K562 (cell line): ENCODE data around the gene RTN4. TPM values are rescaled to one million over a fixed set of nuclear protein-coding genes. Genes with fewer than 3 reads are reported as not detected.

Experiments used
- DNMT1 ChIP-seq: fragments of 450-650 bp; IDR thresholded peaks from 2 replicates; pipeline ENCODE4 v1.6.1; 2016; ENCODE audit warnings: antibody characterized with exemption, mild to moderate bottlenecking
- EGR1 ChIP-seq: fragments of 450-650 bp; conservative IDR thresholded peaks from 2 replicates; pipeline ENCODE4 v1.6.1; 2017; ENCODE audit warnings: mild to moderate bottlenecking
- ETV5 ChIP-seq: sonication (generic); formaldehyde crosslinking; IDR thresholded peaks from 2 replicates; pipeline ENCODE4 v1.4.0; 2020; ENCODE audit warnings: low read depth, mild to moderate bottlenecking, missing genetic modification reagents
- GATAD2A ChIP-seq: fragments of 450-650 bp; IDR thresholded peaks from 2 replicates; pipeline ENCODE4 v1.6.1; 2017
- HDAC2 ChIP-seq: fragments of 450-650 bp; IDR thresholded peaks from 2 replicates; pipeline ENCODE4 v1.6.1; 2016; ENCODE audit warnings: mild to moderate bottlenecking
- HLTF ChIP-seq: fragments of 450-650 bp; IDR thresholded peaks from 2 replicates; pipeline ENCODE4 v1.6.1; 2016
- KAT8 ChIP-seq: fragments of 450-650 bp; IDR thresholded peaks from 2 replicates; pipeline ENCODE4 v1.6.1; 2016; ENCODE audit warnings: low read depth, mild to moderate bottlenecking
- KLF1 ChIP-seq: fragments of 450-650 bp; IDR thresholded peaks from 2 replicates; pipeline ENCODE4 v1.6.1; 2016; ENCODE audit warnings: missing genetic modification characterization, missing compliant biosample characterization
- MIER1 ChIP-seq: fragments of 450-650 bp; IDR thresholded peaks from 2 replicates; pipeline ENCODE4 v1.6.1; 2016; ENCODE audit warnings: antibody characterized with exemption, mild to moderate bottlenecking, low read depth
- NFYB ChIP-seq: IDR thresholded peaks from 2 replicates; pipeline ENCODE4 v1.6.1; 2011; ENCODE audit warnings: mild to moderate bottlenecking, moderate library complexity; ENCODE audit not compliant: insufficient read length; ENCODE audit errors: extremely low read depth
- NR3C1 ChIP-seq: sonication (generic); formaldehyde crosslinking; IDR thresholded peaks from 2 replicates; pipeline ENCODE4 v1.8.1; 2022; ENCODE audit warnings: missing genetic modification reagents
- RBM22 ChIP-seq: fragments of 200-400 bp; formaldehyde crosslinking; IDR thresholded peaks from 2 replicates; pipeline ENCODE4 v1.6.1; 2018; ENCODE audit warnings: low read length, low read depth; ENCODE audit not compliant: poor library complexity, severe bottlenecking
- SOX6 ChIP-seq: fragments of 450-650 bp; IDR thresholded peaks from 2 replicates; pipeline ENCODE4 v1.6.1; 2014; ENCODE audit warnings: mild to moderate bottlenecking
- TCF3 ChIP-seq: sonication (generic); formaldehyde crosslinking; IDR thresholded peaks from 2 replicates; pipeline ENCODE4 v1.4.0; 2020; ENCODE audit warnings: mild to moderate bottlenecking, missing genetic modification reagents
- ZNF354B ChIP-seq: fragments of 250-450 bp; sonication (Bioruptor Pico); IDR thresholded peaks from 2 replicates; pipeline ENCODE4 v1.4.0; 2020
- ZNF431 ChIP-seq: sonication (generic); formaldehyde crosslinking; IDR thresholded peaks from 2 replicates; pipeline ENCODE4 v1.8.0; 2022; ENCODE audit warnings: mild to moderate bottlenecking, missing genetic modification reagents
- ZNF77 ChIP-seq: fragments of 250-450 bp; sonication (Bioruptor Pico); IDR thresholded peaks from 2 replicates; pipeline ENCODE4 v1.5.0; 2020
- polyA plus RNA-seq, 8 experiments: library from polyadenylated mRNA; depleted of rRNA in 4 of 8; stranded (reverse) in 5 of 8; unstranded in 3 of 8; fragments of >200 nt; fragmentation: Nextera tagmentation in 2 of 8; fragmentation: Illumina TruSeq in 1 of 8; extraction: Ambion mirVana in 2 of 8; extraction: Trizol in 1 of 8; gene quantifications; 2 replicates each; pipeline versions ENCODE4 v1.2.1 to v1.2.3, GENCODE V29; 2011 to 2014; ENCODE audit warnings: inconsistent platforms in 1 of 8, missing spikeins in 1 of 8
- total RNA-seq, 7 experiments: library from RNA; depleted of rRNA in 6 of 7; stranded (reverse); fragments of >200 nt in 6 of 7; fragmentation: Illumina TruSeq in 2 of 7; extraction: Trizol in 2 of 7; gene quantifications; 2 replicates each; pipeline versions ENCODE4 v1.2.1 to v1.2.3, GENCODE V29; 2011 to 2021; ENCODE audit warnings: low replicate concordance in 1 of 7
- TF ChIP-seq, protein P1 (sequence below), 3 experiments: IDR thresholded peaks in 2 of 3; conservative IDR thresholded peaks in 1 of 3; 2 replicates each; pipeline ENCODE4 v1.5.1; 2011 to 2012; ENCODE audit warnings: low read length in 3 of 3, mild to moderate bottlenecking in 3 of 3, control low read depth in 2 of 3, improper control_type of control experiment in 1 of 3, inconsistent platforms in 1 of 3, low read depth in 1 of 3, mixed read lengths in 1 of 3, moderate library complexity in 1 of 3; ENCODE audit not compliant: insufficient read depth in 2 of 3
- TF ChIP-seq, protein P2 (sequence below), 2 experiments: IDR thresholded peaks; 2 replicates each; pipeline ENCODE4 v1.6.1; 2012; ENCODE audit warnings: improper control_type of control experiment in 2 of 2, low read depth in 2 of 2, low read length in 2 of 2, borderline replicate concordance in 1 of 2
- TF ChIP-seq, protein P3 (sequence below): fragments of 450-650 bp; formaldehyde crosslinking; IDR thresholded peaks from 2 replicates; pipeline ENCODE4 v1.4.0; 2020; ENCODE audit warnings: mild to moderate bottlenecking, mixed read lengths
- TF ChIP-seq, protein P4 (sequence below): fragments of 250-450 bp; sonication (Bioruptor Pico); IDR thresholded peaks from 2 replicates; pipeline ENCODE4 v1.8.0; 2021; ENCODE audit warnings: moderate library complexity, mild to moderate bottlenecking, inconsistent platforms

Gene RTN4
- total and polyA plus RNA-seq, 9 of the 15 experiments (the other 6 are each of a cell fraction or from before 2014, with no cell fraction given) = 73.0 to 248 (median 116) TPM

DNA sequence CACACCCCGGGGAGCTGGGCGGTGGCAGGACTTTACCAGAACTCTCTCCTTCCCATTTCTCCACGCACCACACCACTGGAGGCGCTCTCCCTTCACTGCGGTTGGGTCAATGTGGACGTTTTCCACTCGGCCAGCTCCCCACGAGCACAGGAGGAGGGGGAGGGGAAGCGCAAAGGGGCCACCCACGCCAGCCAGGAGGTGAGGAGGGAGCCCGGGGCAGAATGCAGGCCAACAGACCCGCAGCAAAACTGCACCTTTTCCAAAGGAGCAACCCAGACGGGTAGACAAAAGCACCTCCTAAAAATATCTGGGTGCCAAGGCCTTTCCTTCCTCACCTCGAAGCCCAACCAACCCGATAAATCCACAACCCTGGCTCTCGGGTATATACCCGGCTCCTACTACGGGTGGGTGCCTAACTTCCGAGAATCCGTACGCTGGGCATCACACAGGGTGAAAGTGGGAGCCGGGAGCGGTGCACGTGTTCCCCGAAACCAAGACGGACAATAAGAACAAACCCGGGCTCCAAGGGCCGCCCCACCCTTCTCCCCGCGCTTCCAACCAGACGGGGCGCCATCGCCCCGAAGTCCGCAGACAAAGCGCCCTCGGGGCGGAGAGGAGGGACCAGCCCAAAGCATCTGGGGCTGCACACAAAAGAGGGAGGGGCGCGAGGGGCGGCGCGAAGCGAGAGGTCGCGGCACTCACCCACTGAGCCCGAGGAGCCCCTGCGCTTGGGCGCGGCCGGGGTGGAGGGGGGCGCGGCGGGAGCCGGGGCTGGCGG is 1.0 kb downstream of the RTN4 start (continued):
- TF ChIP-seq TCF3 (CRISPR knock-in tag) = peak; percentile 20; the same call in 1 of the 2 replicates
- TF ChIP-seq NFYB = no peak
- TF ChIP-seq MIER1 = no peak
- TF ChIP-seq, protein P1, sequence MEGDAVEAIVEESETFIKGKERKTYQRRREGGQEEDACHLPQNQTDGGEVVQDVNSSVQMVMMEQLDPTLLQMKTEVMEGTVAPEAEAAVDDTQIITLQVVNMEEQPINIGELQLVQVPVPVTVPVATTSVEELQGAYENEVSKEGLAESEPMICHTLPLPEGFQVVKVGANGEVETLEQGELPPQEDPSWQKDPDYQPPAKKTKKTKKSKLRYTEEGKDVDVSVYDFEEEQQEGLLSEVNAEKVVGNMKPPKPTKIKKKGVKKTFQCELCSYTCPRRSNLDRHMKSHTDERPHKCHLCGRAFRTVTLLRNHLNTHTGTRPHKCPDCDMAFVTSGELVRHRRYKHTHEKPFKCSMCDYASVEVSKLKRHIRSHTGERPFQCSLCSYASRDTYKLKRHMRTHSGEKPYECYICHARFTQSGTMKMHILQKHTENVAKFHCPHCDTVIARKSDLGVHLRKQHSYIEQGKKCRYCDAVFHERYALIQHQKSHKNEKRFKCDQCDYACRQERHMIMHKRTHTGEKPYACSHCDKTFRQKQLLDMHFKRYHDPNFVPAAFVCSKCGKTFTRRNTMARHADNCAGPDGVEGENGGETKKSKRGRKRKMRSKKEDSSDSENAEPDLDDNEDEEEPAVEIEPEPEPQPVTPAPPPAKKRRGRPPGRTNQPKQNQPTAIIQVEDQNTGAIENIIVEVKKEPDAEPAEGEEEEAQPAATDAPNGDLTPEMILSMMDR (IDR thresholded peaks at IDR 0.05 in 2 of 3, conservative IDR thresholded peaks at IDR 0.05 in 1 of 3; ENCODE audit: insufficient read depth in 2 of 3, low read depth in 1 of 3, low read length in 3 of 3) = peak; percentile 75 to 81 (median 80)
- TF ChIP-seq, protein P2, sequence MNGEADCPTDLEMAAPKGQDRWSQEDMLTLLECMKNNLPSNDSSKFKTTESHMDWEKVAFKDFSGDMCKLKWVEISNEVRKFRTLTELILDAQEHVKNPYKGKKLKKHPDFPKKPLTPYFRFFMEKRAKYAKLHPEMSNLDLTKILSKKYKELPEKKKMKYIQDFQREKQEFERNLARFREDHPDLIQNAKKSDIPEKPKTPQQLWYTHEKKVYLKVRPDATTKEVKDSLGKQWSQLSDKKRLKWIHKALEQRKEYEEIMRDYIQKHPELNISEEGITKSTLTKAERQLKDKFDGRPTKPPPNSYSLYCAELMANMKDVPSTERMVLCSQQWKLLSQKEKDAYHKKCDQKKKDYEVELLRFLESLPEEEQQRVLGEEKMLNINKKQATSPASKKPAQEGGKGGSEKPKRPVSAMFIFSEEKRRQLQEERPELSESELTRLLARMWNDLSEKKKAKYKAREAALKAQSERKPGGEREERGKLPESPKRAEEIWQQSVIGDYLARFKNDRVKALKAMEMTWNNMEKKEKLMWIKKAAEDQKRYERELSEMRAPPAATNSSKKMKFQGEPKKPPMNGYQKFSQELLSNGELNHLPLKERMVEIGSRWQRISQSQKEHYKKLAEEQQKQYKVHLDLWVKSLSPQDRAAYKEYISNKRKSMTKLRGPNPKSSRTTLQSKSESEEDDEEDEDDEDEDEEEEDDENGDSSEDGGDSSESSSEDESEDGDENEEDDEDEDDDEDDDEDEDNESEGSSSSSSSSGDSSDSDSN (IDR thresholded peaks at IDR 0.05; ENCODE audit: borderline replicate concordance in 1 of 2, low read depth in 2 of 2, low read length in 2 of 2) = peak; percentile 69 to 94; a peak in 2 of 4 replicates
- TF ChIP-seq RBM22 = peak; percentile 54
- TF ChIP-seq DNMT1 = no peak
- no peak for TF ChIP-seq SOX6
- TF ChIP-seq ZNF354B (CRISPR knock-in tag) = no peak
- TF ChIP-seq ZNF77 (CRISPR knock-in tag) = no peak
- TF ChIP-seq KLF1 (tag) = peak; percentile 64; the same call in 1 of the 2 replicates
- TF ChIP-seq HDAC2 = peak; percentile 85
- TF ChIP-seq KAT8 = no peak
- no peak for TF ChIP-seq NR3C1 (CRISPR knock-in tag)
- TF ChIP-seq, protein P3, sequence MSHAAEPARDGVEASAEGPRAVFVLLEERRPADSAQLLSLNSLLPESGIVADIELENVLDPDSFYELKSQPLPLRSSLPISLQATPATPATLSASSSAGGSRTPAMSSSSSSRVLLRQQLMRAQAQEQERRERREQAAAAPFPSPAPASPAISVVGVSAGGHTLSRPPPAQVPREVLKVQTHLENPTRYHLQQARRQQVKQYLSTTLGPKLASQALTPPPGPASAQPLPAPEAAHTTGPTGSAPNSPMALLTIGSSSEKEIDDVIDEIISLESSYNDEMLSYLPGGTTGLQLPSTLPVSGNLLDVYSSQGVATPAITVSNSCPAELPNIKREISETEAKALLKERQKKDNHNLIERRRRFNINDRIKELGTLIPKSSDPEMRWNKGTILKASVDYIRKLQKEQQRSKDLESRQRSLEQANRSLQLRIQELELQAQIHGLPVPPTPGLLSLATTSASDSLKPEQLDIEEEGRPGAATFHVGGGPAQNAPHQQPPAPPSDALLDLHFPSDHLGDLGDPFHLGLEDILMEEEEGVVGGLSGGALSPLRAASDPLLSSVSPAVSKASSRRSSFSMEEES (CRISPR knock-in tag) = no peak
- TF ChIP-seq ETV5 (CRISPR knock-in tag) = peak; percentile 58; the same call in 1 of the 2 replicates
- TF ChIP-seq, protein P4, sequence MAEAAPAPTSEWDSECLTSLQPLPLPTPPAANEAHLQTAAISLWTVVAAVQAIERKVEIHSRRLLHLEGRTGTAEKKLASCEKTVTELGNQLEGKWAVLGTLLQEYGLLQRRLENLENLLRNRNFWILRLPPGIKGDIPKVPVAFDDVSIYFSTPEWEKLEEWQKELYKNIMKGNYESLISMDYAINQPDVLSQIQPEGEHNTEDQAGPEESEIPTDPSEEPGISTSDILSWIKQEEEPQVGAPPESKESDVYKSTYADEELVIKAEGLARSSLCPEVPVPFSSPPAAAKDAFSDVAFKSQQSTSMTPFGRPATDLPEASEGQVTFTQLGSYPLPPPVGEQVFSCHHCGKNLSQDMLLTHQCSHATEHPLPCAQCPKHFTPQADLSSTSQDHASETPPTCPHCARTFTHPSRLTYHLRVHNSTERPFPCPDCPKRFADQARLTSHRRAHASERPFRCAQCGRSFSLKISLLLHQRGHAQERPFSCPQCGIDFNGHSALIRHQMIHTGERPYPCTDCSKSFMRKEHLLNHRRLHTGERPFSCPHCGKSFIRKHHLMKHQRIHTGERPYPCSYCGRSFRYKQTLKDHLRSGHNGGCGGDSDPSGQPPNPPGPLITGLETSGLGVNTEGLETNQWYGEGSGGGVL (CRISPR knock-in tag) = no peak
- 0 out of 2 replicates have a peak, but pooled peaks have one; percentile 25 for TF ChIP-seq HLTF
- no peak for TF ChIP-seq ZNF431 (CRISPR knock-in tag)
- peak; percentile 90 for TF ChIP-seq EGR1
- TF ChIP-seq GATAD2A = peak; percentile 97
